Neural progenitor cell (in vitro differentiated cells): ENCODE data around the gene TMEM82. TPM values are rescaled to one million over a fixed set of nuclear protein-coding genes. Genes with fewer than 3 reads are reported as not detected.

Source experiments
- DNase-seq: peaks from one replicate; pipeline ENCODE4 v3.0.0-alpha.2; 2016; ENCODE audit warnings: low spot score
- H2AFZ ChIP-seq: fragments of 200-600 bp; sonication (generic); replicated peaks from 2 replicates; pipeline ENCODE4 v1.6.1; 2016; ENCODE audit warnings: antibody characterized with exemption
- H3F3A ChIP-seq: fragments of 200-600 bp; sonication (generic); 2 replicates; pipeline ENCODE4 v1.6.1; 2016; ENCODE audit warnings: antibody characterized with exemption, low read depth
- H3K27ac ChIP-seq: fragments of 200-600 bp; sonication (generic); 2 replicates; pipeline ENCODE4 v1.5.1; 2016; ENCODE audit warnings: mild to moderate bottlenecking
- H3K27me3 ChIP-seq: fragments of 200-600 bp; sonication (generic); 2 replicates; pipeline ENCODE4 v1.6.1; 2016; ENCODE audit warnings: mild to moderate bottlenecking, moderate library complexity
- H3K36me3 ChIP-seq: fragments of 200-600 bp; sonication (generic); 2 replicates; pipeline ENCODE4 v1.5.1; 2016
- H3K4me1 ChIP-seq: fragments of 200-600 bp; sonication (generic); 2 replicates; pipeline ENCODE4 v1.6.1; 2016; ENCODE audit warnings: mixed run types
- H3K4me2 ChIP-seq: fragments of 200-600 bp; sonication (generic); 2 replicates; pipeline ENCODE4 v1.6.1; 2016
- H3K4me3 ChIP-seq: fragments of 200-600 bp; sonication (generic); 2 replicates; pipeline ENCODE4 v1.5.1; 2016
- H3K79me2 ChIP-seq: fragments of 200-600 bp; sonication (generic); 2 replicates; pipeline ENCODE4 v1.6.1; 2016; ENCODE audit warnings: low read depth
- H3K9ac ChIP-seq: fragments of 200-600 bp; sonication (generic); 2 replicates; pipeline ENCODE4 v1.6.1; 2016
- H3K9me3 ChIP-seq: fragments of 200-600 bp; sonication (generic); 2 replicates; pipeline ENCODE4 v1.5.1; 2016; ENCODE audit warnings: low read depth
- H4K20me1 ChIP-seq: fragments of 200-600 bp; sonication (generic); 2 replicates; pipeline ENCODE4 v1.6.1; 2016; ENCODE audit warnings: low read depth
- H3K27ac Mint-ChIP-seq: 3 replicates; pipeline ENCODE4 v1.8.0; 2021; ENCODE audit warnings: mixed read lengths
- H3K27me3 Mint-ChIP-seq: 2 replicates; pipeline ENCODE4 v1.8.0; 2022; ENCODE audit warnings: low read depth, mild to moderate bottlenecking, inconsistent platforms, moderate library complexity, mixed read lengths; ENCODE audit not compliant: insufficient read depth
- H3K36me3 Mint-ChIP-seq: 3 replicates; pipeline ENCODE4 v1.8.0; 2021; ENCODE audit warnings: mixed read lengths
- H3K4me1 Mint-ChIP-seq: 3 replicates; pipeline ENCODE4 v1.8.0; 2021; ENCODE audit warnings: mixed read lengths
- H3K4me3 Mint-ChIP-seq: 3 replicates; pipeline ENCODE4 v1.8.0; 2021; ENCODE audit warnings: mild to moderate bottlenecking, moderate library complexity, mixed read lengths
- H3K9me3 Mint-ChIP-seq: 3 replicates; pipeline ENCODE4 v1.8.0; 2020; ENCODE audit warnings: mixed read lengths
- EZH2 ChIP-seq: fragments of 200-600 bp; sonication (generic); IDR thresholded peaks from 2 replicates; pipeline ENCODE4 v1.6.1; 2017; ENCODE audit warnings: antibody characterized with exemption, mild to moderate bottlenecking, moderate library complexity
- EZH2phosphoT487 ChIP-seq: fragments of 200-600 bp; sonication (generic); IDR thresholded peaks from 2 replicates; pipeline ENCODE4 v1.6.1; 2017; ENCODE audit warnings: antibody characterized with exemption
- total RNA-seq: library from RNA; depleted of rRNA; stranded (reverse); fragments of >200 nt; gene quantifications from 2 replicates; pipeline ENCODE4 v1.2.3, GENCODE V29; 2015; ENCODE audit warnings: low replicate concordance
- TF ChIP-seq, protein P1 (sequence below): fragments of 200-600 bp; sonication (generic); IDR thresholded peaks from 2 replicates; pipeline ENCODE4 v1.5.1; 2017; ENCODE audit warnings: antibody characterized with exemption, mild to moderate bottlenecking

Gene TMEM82
- total RNA-seq, 1 donor from 2014 or later = not detected

DNA sequence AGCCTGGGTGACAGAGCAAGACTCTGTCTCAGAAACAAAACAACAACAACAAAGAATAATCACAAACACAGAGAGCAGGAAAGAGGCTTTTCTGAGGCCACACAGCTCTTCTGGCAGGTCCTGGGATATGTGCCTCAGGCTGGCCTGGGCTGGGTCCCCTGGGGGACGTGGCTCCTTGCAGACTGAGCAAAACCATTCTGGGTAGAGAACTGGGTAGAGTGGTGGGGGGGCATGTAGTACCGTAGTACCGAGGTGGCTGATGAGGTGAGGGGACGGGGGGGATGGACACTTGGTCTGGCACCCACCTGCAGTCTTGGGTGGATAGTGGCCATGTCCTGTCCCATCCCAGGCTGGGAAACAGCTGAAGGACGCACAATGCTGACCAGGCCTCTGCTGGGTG is 6.0 kb downstream of the TMEM82 start:
- H3K79me2 ChIP-seq = no peaks in the 10 kb centered on the region
- no peaks in the 10 kb centered on the region for H3K27me3 ChIP-seq
- Mint-ChIP-seq H3K36me3 (no peaks in the 10 kb centered on the region), H3K9me3 (no peaks in the 10 kb centered on the region), H3K27ac (no peak overlapping the region), H3K4me1 (peaks cover 6% of the 10 kb centered on the region), H3K4me3 (no peak overlapping the region), H3K27me3 (peaks cover 2% of the 10 kb centered on the region)
- no peaks in the 10 kb centered on the region for H3K9me3 ChIP-seq
- H3K9ac ChIP-seq = no peak overlapping the region
- H3K4me3 ChIP-seq = no peak overlapping the region
- TF ChIP-seq, protein P1, sequence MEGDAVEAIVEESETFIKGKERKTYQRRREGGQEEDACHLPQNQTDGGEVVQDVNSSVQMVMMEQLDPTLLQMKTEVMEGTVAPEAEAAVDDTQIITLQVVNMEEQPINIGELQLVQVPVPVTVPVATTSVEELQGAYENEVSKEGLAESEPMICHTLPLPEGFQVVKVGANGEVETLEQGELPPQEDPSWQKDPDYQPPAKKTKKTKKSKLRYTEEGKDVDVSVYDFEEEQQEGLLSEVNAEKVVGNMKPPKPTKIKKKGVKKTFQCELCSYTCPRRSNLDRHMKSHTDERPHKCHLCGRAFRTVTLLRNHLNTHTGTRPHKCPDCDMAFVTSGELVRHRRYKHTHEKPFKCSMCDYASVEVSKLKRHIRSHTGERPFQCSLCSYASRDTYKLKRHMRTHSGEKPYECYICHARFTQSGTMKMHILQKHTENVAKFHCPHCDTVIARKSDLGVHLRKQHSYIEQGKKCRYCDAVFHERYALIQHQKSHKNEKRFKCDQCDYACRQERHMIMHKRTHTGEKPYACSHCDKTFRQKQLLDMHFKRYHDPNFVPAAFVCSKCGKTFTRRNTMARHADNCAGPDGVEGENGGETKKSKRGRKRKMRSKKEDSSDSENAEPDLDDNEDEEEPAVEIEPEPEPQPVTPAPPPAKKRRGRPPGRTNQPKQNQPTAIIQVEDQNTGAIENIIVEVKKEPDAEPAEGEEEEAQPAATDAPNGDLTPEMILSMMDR = no peak
- TF ChIP-seq EZH2phosphoT487 (no peak), EZH2 (no peak)
- H3K4me2 ChIP-seq = no peak overlapping the region
- no peaks in the 10 kb centered on the region for H4K20me1 ChIP-seq
- H2AFZ ChIP-seq = no peak overlapping the region
- no peaks in the 10 kb centered on the region for H3K36me3 ChIP-seq
- no peaks in the 10 kb centered on the region for H3K4me1 ChIP-seq
- H3F3A ChIP-seq = no peaks in the 10 kb centered on the region
- no peak for DNase-seq
- no peak overlapping the region for H3K27ac ChIP-seq

DNA sequence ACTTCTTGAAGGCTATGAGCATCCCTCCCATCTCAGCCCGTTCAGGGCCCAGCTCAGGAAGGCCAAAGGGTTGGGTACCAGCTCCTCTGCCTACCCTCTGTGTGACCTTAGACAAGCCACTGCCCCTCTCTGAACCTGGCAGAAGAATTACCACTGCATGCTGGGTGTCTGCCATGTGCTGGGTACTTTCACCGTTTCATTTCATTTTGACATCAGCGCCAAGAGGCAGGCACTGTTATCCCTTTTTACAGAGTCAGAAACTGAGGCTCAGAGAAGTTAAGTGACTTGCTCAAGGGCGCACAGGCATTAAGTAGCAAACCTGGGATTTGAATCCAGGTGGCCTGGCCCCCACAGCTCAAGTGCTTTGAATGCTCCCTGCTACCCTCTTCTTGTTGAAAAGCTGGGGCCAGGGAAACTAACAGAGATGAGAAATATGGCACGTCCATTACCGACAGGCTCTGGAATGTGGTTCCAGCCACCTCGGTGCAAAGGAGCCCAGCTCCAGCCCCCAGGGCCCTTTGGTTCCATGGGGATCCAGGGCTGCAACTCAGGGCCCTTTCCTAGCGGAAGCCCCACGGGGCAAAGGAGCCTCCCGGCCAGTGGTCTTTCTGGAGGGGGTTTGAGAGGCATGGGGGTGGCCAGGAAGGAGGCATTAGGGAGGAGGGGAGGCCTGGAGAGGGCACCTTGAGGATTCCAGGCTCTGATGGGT is 6.5 kb downstream of the TMEM82 start:
- Histone ChIP-seq H3K36me3 (no peaks in the 10 kb centered on the region), H2AFZ (no peak overlapping the region), H3K4me1 (no peaks in the 10 kb centered on the region), H3K4me3 (no peak overlapping the region), H3K4me2 (no peak overlapping the region), H3K9ac (no peak overlapping the region), H3K27ac (no peak overlapping the region), H3K79me2 (no peaks in the 10 kb centered on the region), H3F3A (no peaks in the 10 kb centered on the region), H4K20me1 (no peaks in the 10 kb centered on the region), H3K9me3 (no peaks in the 10 kb centered on the region), H3K27me3 (no peaks in the 10 kb centered on the region)
- H3K4me1 Mint-ChIP-seq = peaks cover 6% of the 10 kb centered on the region
- H3K27ac Mint-ChIP-seq = no peak overlapping the region
- no peaks in the 10 kb centered on the region for H3K9me3 Mint-ChIP-seq
- H3K4me3 Mint-ChIP-seq = no peak overlapping the region
- H3K36me3 Mint-ChIP-seq = no peaks in the 10 kb centered on the region
- H3K27me3 Mint-ChIP-seq = peaks cover 2% of the 10 kb centered on the region
- DNase-seq = no peak
- TF ChIP-seq EZH2phosphoT487 (no peak), EZH2 (no peak)
- TF ChIP-seq, protein P1 = no peak

DNA sequence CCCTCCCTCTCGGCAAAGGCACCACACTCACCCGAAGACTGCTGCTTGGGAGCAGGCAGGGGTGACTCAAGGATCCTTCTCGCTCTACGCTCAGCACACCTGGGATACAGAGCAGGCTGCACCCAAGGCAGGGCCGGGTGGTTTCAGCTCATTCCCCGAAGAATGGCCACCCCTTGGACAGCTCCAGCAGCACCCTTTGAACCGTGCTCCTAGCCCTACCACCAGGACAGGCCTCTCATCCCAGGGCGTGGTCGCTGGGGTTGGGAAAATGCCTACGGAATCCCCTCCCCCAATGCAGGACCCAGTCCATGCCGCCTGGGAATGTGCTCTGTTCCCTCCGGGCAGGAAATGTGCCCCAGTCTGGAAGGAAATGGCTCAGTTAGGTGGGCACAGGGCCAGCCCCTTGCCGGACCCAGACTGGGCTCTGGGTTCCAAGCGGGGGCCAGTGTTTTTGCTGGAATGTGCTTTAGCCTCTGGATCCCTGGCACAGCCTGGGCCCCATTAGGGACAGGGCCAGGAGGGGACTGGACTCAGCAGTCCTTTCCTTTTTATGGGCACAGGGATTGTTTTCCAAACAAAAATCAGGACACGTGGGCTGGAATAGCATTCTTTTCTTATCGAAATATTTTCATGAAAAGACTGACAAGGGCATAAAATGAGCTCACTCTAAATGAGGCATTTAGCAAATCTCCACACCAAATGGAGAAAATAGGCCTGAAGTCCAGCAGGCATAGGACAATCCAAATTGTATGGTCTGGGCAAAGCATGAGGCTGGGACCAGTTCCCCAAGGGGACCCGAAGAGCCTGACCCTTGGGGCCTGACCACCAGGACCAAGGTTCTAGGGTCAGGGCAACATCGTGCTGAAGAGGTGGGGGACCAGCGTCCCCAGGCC is 7.3 kb downstream of the TMEM82 start:
- Histone ChIP-seq H3K9ac (no peak overlapping the region), H3K4me1 (no peaks in the 10 kb centered on the region), H3K4me2 (no peak overlapping the region), H3K79me2 (no peaks in the 10 kb centered on the region), H4K20me1 (no peaks in the 10 kb centered on the region), H3K4me3 (no peak overlapping the region), H3K9me3 (no peaks in the 10 kb centered on the region), H3K36me3 (no peaks in the 10 kb centered on the region), H2AFZ (no peak overlapping the region), H3K27ac (no peak overlapping the region), H3K27me3 (no peaks in the 10 kb centered on the region), H3F3A (no peaks in the 10 kb centered on the region)
- no peak overlapping the region for H3K27ac Mint-ChIP-seq
- no peak overlapping the region for H3K4me3 Mint-ChIP-seq
- H3K4me1 Mint-ChIP-seq = peaks cover 6% of the 10 kb centered on the region
- no peak for DNase-seq
- peaks cover 2% of the 10 kb centered on the region for H3K27me3 Mint-ChIP-seq
- H3K36me3 Mint-ChIP-seq = no peaks in the 10 kb centered on the region
- no peaks in the 10 kb centered on the region for H3K9me3 Mint-ChIP-seq
- no peak for TF ChIP-seq EZH2phosphoT487
- TF ChIP-seq, protein P1 = no peak
- TF ChIP-seq EZH2 = no peak
